ENCODE results near the gene FAM8A1. TPM values are rescaled to one million over a fixed set of nuclear protein-coding genes. Genes with fewer than 3 reads are reported as not detected.
"Not testable (repeated sequence)": the region's sequence is repeated elsewhere in the genome, so short reads cannot be mapped to it uniquely, and the experiment has no call there.

The FAM8A1 gene
- 10 to 100 TPM; 38.5 to 42.3 (median 39.4) TPM for polyA plus RNA-seq (ENCODE audit: insufficient read length in 3 of 3)
- long read RNA-seq, donor 1, full-length matches to known transcripts: 8 of 8 reads
- long read RNA-seq, donor 1, partial matches to known transcripts: 0 of 8 reads
- long read RNA-seq, donor 1, other reads (novel, unspliced or antisense): 0 of 8 reads
- long read RNA-seq, donor 2, full-length matches to known transcripts: 10 of 10 reads
- long read RNA-seq, donor 2, partial matches to known transcripts: 0 of 10 reads
- long read RNA-seq, donor 2, other reads (novel, unspliced or antisense): 0 of 10 reads
- long read RNA-seq, donor 3, full-length matches to known transcripts: 10 of 10 reads
- long read RNA-seq, donor 3, partial matches to known transcripts: 0 of 10 reads
- long read RNA-seq, donor 3, other reads (novel, unspliced or antisense): 0 of 10 reads
- long read RNA-seq, donor 4, full-length matches to known transcripts: 5 of 10 reads
- long read RNA-seq, donor 4, partial matches to known transcripts: 5 of 10 reads
- long read RNA-seq, donor 4, other reads (novel, unspliced or antisense): 0 of 10 reads
- long read RNA-seq, donor 5, full-length matches to known transcripts: 8 of 8 reads
- long read RNA-seq, donor 5, partial matches to known transcripts: 0 of 8 reads
- long read RNA-seq, donor 5, other reads (novel, unspliced or antisense): 0 of 8 reads
- long read RNA-seq, donor 6, full-length matches to known transcripts: 10 of 10 reads
- long read RNA-seq, donor 6, partial matches to known transcripts: 0 of 10 reads
- long read RNA-seq, donor 6, other reads (novel, unspliced or antisense): 0 of 10 reads
- long read RNA-seq, donor 7, full-length matches to known transcripts: 16 of 16 reads
- long read RNA-seq, donor 7, partial matches to known transcripts: 0 of 16 reads
- long read RNA-seq, donor 7, other reads (novel, unspliced or antisense): 0 of 16 reads
- long read RNA-seq, donor 8, full-length matches to known transcripts: 10 of 10 reads
- long read RNA-seq, donor 8, partial matches to known transcripts: 0 of 10 reads
- long read RNA-seq, donor 8, other reads (novel, unspliced or antisense): 0 of 10 reads
- long read RNA-seq, donor 9, full-length matches to known transcripts: 12 of 12 reads
- long read RNA-seq, donor 9, partial matches to known transcripts: 0 of 12 reads
- long read RNA-seq, donor 9, other reads (novel, unspliced or antisense): 0 of 12 reads
- long read RNA-seq, donor 10, full-length matches to known transcripts: 12 of 28 reads
- long read RNA-seq, donor 10, partial matches to known transcripts: 16 of 28 reads
- long read RNA-seq, donor 10, other reads (novel, unspliced or antisense): 0 of 28 reads
- long read RNA-seq, donor 11, full-length matches to known transcripts: 5 of 5 reads
- long read RNA-seq, donor 11, partial matches to known transcripts: 0 of 5 reads
- long read RNA-seq, donor 11, other reads (novel, unspliced or antisense): 0 of 5 reads
- long read RNA-seq, donor 12, full-length matches to known transcripts: 7 of 7 reads
- long read RNA-seq, donor 12, partial matches to known transcripts: 0 of 7 reads
- long read RNA-seq, donor 12, other reads (novel, unspliced or antisense): 0 of 7 reads
- long read RNA-seq, donor 13, full-length matches to known transcripts: 8 of 31 reads
- long read RNA-seq, donor 13, partial matches to known transcripts: 18 of 31 reads
- long read RNA-seq, donor 13, other reads (novel, unspliced or antisense): 5 of 31 reads
- long read RNA-seq, donor 14, full-length matches to known transcripts: 23 of 23 reads
- long read RNA-seq, donor 14, partial matches to known transcripts: 0 of 23 reads
- long read RNA-seq, donor 14, other reads (novel, unspliced or antisense): 0 of 23 reads
- long read RNA-seq, donor 15, full-length matches to known transcripts: 8 of 8 reads
- long read RNA-seq, donor 15, partial matches to known transcripts: 0 of 8 reads
- long read RNA-seq, donor 15, other reads (novel, unspliced or antisense): 0 of 8 reads
- long read RNA-seq, donor 16, full-length matches to known transcripts: 13 of 13 reads
- long read RNA-seq, donor 16, partial matches to known transcripts: 0 of 13 reads
- long read RNA-seq, donor 16, other reads (novel, unspliced or antisense): 0 of 13 reads

- peak; percentile 95 for DNase-seq
Observed at GRCh38 chr6:17599877-17600526, at the start of gene FAM8A1. FAM8A1 (plus strand) TSS chr6:17600302; CDS start chr6:17600410, 108 bp downstream.

GRCh38 chr6:17551383-17551958 lies 48.6 kb upstream of the FAM8A1 start:
- no peak for DNase-seq

- DNase-seq: no peak
Observed at GRCh38 chr6:17552861-17553260, 47.2 kb upstream of the FAM8A1 start.

- no peak for DNase-seq
Observed at GRCh38 chr6:17556014-17556413, 44.1 kb upstream of the FAM8A1 start.

GRCh38 chr6:17562636-17563035 lies 37.5 kb upstream of the FAM8A1 start:
- no peak for DNase-seq

- DNase-seq: no peak
Observed at GRCh38 chr6:17565399-17565798, 34.7 kb upstream of the FAM8A1 start.

- no peak for DNase-seq
Observed at GRCh38 chr6:17574866-17575560, 25.1 kb upstream of the FAM8A1 start.

GRCh38 chr6:17577059-17577458 lies 23.0 kb upstream of the FAM8A1 start:
- DNase-seq: no peak

GRCh38 chr6:17580518-17581048 lies 19.5 kb upstream of the FAM8A1 start:
- no peak for DNase-seq

GRCh38 chr6:17581282-17581681 lies 18.8 kb upstream of the FAM8A1 start:
- DNase-seq: not testable (repeated sequence)

GRCh38 chr6:17583811-17584210 lies 16.3 kb upstream of the FAM8A1 start:
- DNase-seq: no peak

- DNase-seq: peak; percentile 82
Observed at GRCh38 chr6:17584241-17584803, 15.8 kb upstream of the FAM8A1 start.

- DNase-seq: no peak
Observed at GRCh38 chr6:17585766-17586490, 14.2 kb upstream of the FAM8A1 start.

GRCh38 chr6:17586623-17587022 lies 13.5 kb upstream of the FAM8A1 start:
- DNase-seq: not testable (repeated sequence)

GRCh38 chr6:17588011-17588410 lies 12.1 kb upstream of the FAM8A1 start:
- no peak for DNase-seq

GRCh38 chr6:17589406-17590096 lies 10.6 kb upstream of the FAM8A1 start:
- peak; percentile 33 for DNase-seq
